K562 (cell line): ENCODE data around the gene TWSG1. TPM values are rescaled to one million over a fixed set of nuclear protein-coding genes. Genes with fewer than 3 reads are reported as not detected.

Experiments used
- EHMT2 ChIP-seq: fragments of 450-650 bp; IDR thresholded peaks from 2 replicates; pipeline ENCODE4 v1.6.1; 2018; ENCODE audit warnings: antibody characterized with exemption
- HIVEP1 ChIP-seq: fragments of 250-450 bp; sonication (Bioruptor Pico); IDR thresholded peaks from 2 replicates; pipeline ENCODE4 v1.4.0; 2020; ENCODE audit warnings: mild to moderate bottlenecking
- JUNB ChIP-seq: fragments of 450-650 bp; formaldehyde crosslinking; conservative IDR thresholded peaks from 2 replicates; pipeline ENCODE4 v1.4.0; 2020; ENCODE audit warnings: mild to moderate bottlenecking
- KDM1A ChIP-seq, 2 experiments: fragments of 450-650 bp; IDR thresholded peaks; 2 replicates each; pipeline ENCODE4 v1.6.1; 2016; ENCODE audit warnings: mild to moderate bottlenecking in 2 of 2
- SAFB ChIP-seq: fragments of 200-400 bp; formaldehyde crosslinking; IDR thresholded peaks from 2 replicates; pipeline ENCODE4 v1.6.1; 2017; ENCODE audit warnings: low read depth, low read length, borderline replicate concordance
- SMARCA4 ChIP-seq: fragments of 450-650 bp; IDR thresholded peaks from 2 replicates; pipeline ENCODE4 v1.6.1; 2016
- TEAD2 ChIP-seq: fragments of 450-650 bp; IDR thresholded peaks from 2 replicates; pipeline ENCODE4 v1.6.1; 2016; ENCODE audit warnings: missing genetic modification characterization, control low read depth, missing compliant biosample characterization
- TEAD4 ChIP-seq, 2 experiments: sonication (generic) in 1 of 2; formaldehyde crosslinking in 1 of 2; IDR thresholded peaks; 2 replicates each; pipeline versions ENCODE4 v1.6.1 to v1.8.0; 2012 to 2022; ENCODE audit warnings: borderline replicate concordance in 1 of 2, inconsistent platforms in 1 of 2, low read length in 1 of 2, mild to moderate bottlenecking in 1 of 2, missing genetic modification reagents in 1 of 2
- TRIM24 ChIP-seq, 2 experiments: fragments of 450-650 bp; IDR thresholded peaks; 2 replicates each; pipeline ENCODE4 v1.6.1; 2016
- polyA plus RNA-seq, 8 experiments: library from polyadenylated mRNA; depleted of rRNA in 4 of 8; stranded (reverse) in 5 of 8; unstranded in 3 of 8; fragments of >200 nt; fragmentation: Nextera tagmentation in 2 of 8; fragmentation: Illumina TruSeq in 1 of 8; extraction: Ambion mirVana in 2 of 8; extraction: Trizol in 1 of 8; gene quantifications; 2 replicates each; pipeline versions ENCODE4 v1.2.1 to v1.2.3, GENCODE V29; 2011 to 2014; ENCODE audit warnings: inconsistent platforms in 1 of 8, missing spikeins in 1 of 8
- total RNA-seq, 7 experiments: library from RNA; depleted of rRNA in 6 of 7; stranded (reverse); fragments of >200 nt in 6 of 7; fragmentation: Illumina TruSeq in 2 of 7; extraction: Trizol in 2 of 7; gene quantifications; 2 replicates each; pipeline versions ENCODE4 v1.2.1 to v1.2.3, GENCODE V29; 2011 to 2021; ENCODE audit warnings: low replicate concordance in 1 of 7
- TF ChIP-seq, protein P1 (sequence below): fragments of 450-650 bp; IDR thresholded peaks from 2 replicates; pipeline ENCODE4 v1.6.1; 2017; ENCODE audit warnings: antibody characterized with exemption, mild to moderate bottlenecking
- TF ChIP-seq, protein P2 (sequence below), 3 experiments: IDR thresholded peaks in 2 of 3; conservative IDR thresholded peaks in 1 of 3; 2 replicates each; pipeline ENCODE4 v1.5.1; 2011 to 2012; ENCODE audit warnings: low read length in 3 of 3, mild to moderate bottlenecking in 3 of 3, control low read depth in 2 of 3, improper control_type of control experiment in 1 of 3, inconsistent platforms in 1 of 3, low read depth in 1 of 3, mixed read lengths in 1 of 3, moderate library complexity in 1 of 3; ENCODE audit not compliant: insufficient read depth in 2 of 3
- TF ChIP-seq, protein P3 (sequence below): sonication (generic); formaldehyde crosslinking; IDR thresholded peaks from 2 replicates; pipeline ENCODE4 v1.8.1; 2023; ENCODE audit warnings: missing genetic modification reagents, mild to moderate bottlenecking, borderline replicate concordance
- TF ChIP-seq, protein P4 (sequence below): IDR thresholded peaks from 2 replicates; pipeline ENCODE4 v1.6.1; 2014; ENCODE audit warnings: antibody characterized with exemption

TWSG1 gene
- total and polyA plus RNA-seq, 9 of the 15 experiments (the other 6 are each of a cell fraction or from before 2014, with no cell fraction given) = 10.4 to 37.2 (median 25.1) TPM

DNA sequence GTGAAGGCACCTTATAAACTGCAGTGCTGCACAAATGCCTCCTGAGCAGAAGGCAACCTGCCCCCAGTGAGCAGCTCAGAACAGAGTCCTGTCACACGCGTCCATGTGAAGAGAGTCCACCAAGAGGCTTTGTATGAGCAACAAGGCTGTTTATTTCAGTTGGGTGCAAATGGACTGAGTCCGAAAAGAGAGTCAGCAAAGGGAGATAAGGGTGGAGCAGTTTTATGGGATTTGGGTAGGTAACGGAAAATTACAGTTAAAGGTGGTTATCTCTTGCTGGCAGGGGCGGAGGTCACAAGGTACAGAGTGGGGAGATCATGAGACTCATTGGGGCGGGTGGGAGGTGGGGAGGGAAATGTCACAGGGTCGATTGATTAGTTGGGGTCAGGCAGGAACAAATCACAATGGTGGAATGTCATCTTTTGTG lies 87.3 kb downstream of the TWSG1 start (continued):
- TF ChIP-seq, protein P1, sequence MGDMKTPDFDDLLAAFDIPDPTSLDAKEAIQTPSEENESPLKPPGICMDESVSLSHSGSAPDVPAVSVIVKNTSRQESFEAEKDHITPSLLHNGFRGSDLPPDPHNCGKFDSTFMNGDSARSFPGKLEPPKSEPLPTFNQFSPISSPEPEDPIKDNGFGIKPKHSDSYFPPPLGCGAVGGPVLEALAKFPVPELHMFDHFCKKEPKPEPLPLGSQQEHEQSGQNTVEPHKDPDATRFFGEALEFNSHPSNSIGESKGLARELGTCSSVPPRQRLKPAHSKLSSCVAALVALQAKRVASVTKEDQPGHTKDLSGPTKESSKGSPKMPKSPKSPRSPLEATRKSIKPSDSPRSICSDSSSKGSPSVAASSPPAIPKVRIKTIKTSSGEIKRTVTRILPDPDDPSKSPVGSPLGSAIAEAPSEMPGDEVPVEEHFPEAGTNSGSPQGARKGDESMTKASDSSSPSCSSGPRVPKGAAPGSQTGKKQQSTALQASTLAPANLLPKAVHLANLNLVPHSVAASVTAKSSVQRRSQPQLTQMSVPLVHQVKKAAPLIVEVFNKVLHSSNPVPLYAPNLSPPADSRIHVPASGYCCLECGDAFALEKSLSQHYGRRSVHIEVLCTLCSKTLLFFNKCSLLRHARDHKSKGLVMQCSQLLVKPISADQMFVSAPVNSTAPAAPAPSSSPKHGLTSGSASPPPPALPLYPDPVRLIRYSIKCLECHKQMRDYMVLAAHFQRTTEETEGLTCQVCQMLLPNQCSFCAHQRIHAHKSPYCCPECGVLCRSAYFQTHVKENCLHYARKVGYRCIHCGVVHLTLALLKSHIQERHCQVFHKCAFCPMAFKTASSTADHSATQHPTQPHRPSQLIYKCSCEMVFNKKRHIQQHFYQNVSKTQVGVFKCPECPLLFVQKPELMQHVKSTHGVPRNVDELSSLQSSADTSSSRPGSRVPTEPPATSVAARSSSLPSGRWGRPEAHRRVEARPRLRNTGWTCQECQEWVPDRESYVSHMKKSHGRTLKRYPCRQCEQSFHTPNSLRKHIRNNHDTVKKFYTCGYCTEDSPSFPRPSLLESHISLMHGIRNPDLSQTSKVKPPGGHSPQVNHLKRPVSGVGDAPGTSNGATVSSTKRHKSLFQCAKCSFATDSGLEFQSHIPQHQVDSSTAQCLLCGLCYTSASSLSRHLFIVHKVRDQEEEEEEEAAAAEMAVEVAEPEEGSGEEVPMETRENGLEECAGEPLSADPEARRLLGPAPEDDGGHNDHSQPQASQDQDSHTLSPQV = peak; percentile 34; the same call in 1 of the 2 replicates
- TF ChIP-seq SMARCA4 (peak; percentile 58; the same call in 1 of the 2 replicates), TEAD4 (IDR thresholded peaks at IDR 0.05; ENCODE audit: low read length) (peak; percentile 45; the same call in 1 of the 2 replicates), TEAD4 (CRISPR knock-in tag; IDR thresholded peaks at IDR 0.05; ENCODE audit: borderline replicate concordance) (no peak), SAFB (no peak), TRIM24 (IDR thresholded peaks at IDR 0.05) (peak; percentile 75 to 79), KDM1A (IDR thresholded peaks at IDR 0.05) (peak; percentile 32 to 46; a peak in 3 of 4 replicates), TEAD2 (tag) (no peak), EHMT2 (0 out of 2 replicates have a peak, but pooled peaks have one; percentile 35), HIVEP1 (no peak), JUNB (CRISPR knock-in tag) (no peak)
- TF ChIP-seq, protein P2, sequence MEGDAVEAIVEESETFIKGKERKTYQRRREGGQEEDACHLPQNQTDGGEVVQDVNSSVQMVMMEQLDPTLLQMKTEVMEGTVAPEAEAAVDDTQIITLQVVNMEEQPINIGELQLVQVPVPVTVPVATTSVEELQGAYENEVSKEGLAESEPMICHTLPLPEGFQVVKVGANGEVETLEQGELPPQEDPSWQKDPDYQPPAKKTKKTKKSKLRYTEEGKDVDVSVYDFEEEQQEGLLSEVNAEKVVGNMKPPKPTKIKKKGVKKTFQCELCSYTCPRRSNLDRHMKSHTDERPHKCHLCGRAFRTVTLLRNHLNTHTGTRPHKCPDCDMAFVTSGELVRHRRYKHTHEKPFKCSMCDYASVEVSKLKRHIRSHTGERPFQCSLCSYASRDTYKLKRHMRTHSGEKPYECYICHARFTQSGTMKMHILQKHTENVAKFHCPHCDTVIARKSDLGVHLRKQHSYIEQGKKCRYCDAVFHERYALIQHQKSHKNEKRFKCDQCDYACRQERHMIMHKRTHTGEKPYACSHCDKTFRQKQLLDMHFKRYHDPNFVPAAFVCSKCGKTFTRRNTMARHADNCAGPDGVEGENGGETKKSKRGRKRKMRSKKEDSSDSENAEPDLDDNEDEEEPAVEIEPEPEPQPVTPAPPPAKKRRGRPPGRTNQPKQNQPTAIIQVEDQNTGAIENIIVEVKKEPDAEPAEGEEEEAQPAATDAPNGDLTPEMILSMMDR (IDR thresholded peaks at IDR 0.05 in 2 of 3, conservative IDR thresholded peaks at IDR 0.05 in 1 of 3; ENCODE audit: insufficient read depth in 2 of 3, low read depth in 1 of 3, low read length in 3 of 3) = 0 out of 6 replicates have a peak, but pooled peaks of 1 of the 3 experiments have one; percentile 3
- TF ChIP-seq, protein P3, sequence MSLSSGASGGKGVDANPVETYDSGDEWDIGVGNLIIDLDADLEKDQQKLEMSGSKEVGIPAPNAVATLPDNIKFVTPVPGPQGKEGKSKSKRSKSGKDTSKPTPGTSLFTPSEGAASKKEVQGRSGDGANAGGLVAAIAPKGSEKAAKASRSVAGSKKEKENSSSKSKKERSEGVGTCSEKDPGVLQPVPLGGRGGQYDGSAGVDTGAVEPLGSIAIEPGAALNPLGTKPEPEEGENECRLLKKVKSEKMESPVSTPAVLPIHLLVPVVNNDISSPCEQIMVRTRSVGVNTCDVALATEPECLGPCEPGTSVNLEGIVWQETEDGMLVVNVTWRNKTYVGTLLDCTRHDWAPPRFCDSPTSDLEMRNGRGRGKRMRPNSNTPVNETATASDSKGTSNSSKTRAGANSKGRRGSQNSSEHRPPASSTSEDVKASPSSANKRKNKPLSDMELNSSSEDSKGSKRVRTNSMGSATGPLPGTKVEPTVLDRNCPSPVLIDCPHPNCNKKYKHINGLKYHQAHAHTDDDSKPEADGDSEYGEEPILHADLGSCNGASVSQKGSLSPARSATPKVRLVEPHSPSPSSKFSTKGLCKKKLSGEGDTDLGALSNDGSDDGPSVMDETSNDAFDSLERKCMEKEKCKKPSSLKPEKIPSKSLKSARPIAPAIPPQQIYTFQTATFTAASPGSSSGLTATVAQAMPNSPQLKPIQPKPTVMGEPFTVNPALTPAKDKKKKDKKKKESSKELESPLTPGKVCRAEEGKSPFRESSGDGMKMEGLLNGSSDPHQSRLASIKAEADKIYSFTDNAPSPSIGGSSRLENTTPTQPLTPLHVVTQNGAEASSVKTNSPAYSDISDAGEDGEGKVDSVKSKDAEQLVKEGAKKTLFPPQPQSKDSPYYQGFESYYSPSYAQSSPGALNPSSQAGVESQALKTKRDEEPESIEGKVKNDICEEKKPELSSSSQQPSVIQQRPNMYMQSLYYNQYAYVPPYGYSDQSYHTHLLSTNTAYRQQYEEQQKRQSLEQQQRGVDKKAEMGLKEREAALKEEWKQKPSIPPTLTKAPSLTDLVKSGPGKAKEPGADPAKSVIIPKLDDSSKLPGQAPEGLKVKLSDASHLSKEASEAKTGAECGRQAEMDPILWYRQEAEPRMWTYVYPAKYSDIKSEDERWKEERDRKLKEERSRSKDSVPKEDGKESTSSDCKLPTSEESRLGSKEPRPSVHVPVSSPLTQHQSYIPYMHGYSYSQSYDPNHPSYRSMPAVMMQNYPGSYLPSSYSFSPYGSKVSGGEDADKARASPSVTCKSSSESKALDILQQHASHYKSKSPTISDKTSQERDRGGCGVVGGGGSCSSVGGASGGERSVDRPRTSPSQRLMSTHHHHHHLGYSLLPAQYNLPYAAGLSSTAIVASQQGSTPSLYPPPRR = no peak
- TF ChIP-seq, protein P4, sequence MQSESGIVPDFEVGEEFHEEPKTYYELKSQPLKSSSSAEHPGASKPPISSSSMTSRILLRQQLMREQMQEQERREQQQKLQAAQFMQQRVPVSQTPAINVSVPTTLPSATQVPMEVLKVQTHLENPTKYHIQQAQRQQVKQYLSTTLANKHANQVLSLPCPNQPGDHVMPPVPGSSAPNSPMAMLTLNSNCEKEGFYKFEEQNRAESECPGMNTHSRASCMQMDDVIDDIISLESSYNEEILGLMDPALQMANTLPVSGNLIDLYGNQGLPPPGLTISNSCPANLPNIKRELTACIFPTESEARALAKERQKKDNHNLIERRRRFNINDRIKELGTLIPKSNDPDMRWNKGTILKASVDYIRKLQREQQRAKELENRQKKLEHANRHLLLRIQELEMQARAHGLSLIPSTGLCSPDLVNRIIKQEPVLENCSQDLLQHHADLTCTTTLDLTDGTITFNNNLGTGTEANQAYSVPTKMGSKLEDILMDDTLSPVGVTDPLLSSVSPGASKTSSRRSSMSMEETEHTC = peak; percentile 79; the same call in 1 of the 2 replicates
- TF ChIP-seq, all 486 proteins: peak for 36
